HG03103 (cell line): ENCODE data around the gene DCBLD2.
"Not testable (repeated sequence)": the region's sequence is repeated elsewhere in the genome, so short reads cannot be mapped to it uniquely, and the experiment has no call there.

Experiments used
- ATAC-seq: cut with Tn5 transposase; IDR thresholded peaks from one replicate; pipeline ENCODE4 v1.9.1; 2021; ENCODE audit warnings: low read depth; ENCODE audit not compliant: unreplicated experiment

The DCBLD2 gene

GRCh38 chr3:98892263-98892662 lies 9.2 kb downstream of the DCBLD2 start:
- no peak for ATAC-seq

GRCh38 chr3:98890965-98891910 lies 10.3 kb downstream of the DCBLD2 start:
- no peak for ATAC-seq

GRCh38 chr3:98890181-98890835 lies 11.2 kb downstream of the DCBLD2 start:
- no peak for ATAC-seq

- ATAC-seq: no peak
Observed at GRCh38 chr3:98887684-98888083, 13.8 kb downstream of the DCBLD2 start.

GRCh38 chr3:98886525-98886924 lies 15.0 kb downstream of the DCBLD2 start:
- ATAC-seq: no peak

GRCh38 chr3:98885851-98886250 lies 15.6 kb downstream of the DCBLD2 start:
- no peak for ATAC-seq

GRCh38 chr3:98884675-98885371 lies 16.7 kb downstream of the DCBLD2 start:
- ATAC-seq: no peak

GRCh38 chr3:98882614-98883333 lies 18.7 kb downstream of the DCBLD2 start:
- not testable (repeated sequence) for ATAC-seq

- ATAC-seq: no peak
Observed at GRCh38 chr3:98877132-98877531, 24.4 kb downstream of the DCBLD2 start.

GRCh38 chr3:98875535-98875934 lies 26.0 kb downstream of the DCBLD2 start:
- no peak for ATAC-seq

GRCh38 chr3:98874602-98875249 lies 26.8 kb downstream of the DCBLD2 start:
- ATAC-seq: no peak

GRCh38 chr3:98869391-98869790 lies 32.1 kb downstream of the DCBLD2 start:
- ATAC-seq: no peak

- not testable (repeated sequence) for ATAC-seq
Observed at GRCh38 chr3:98857971-98858370, 43.5 kb downstream of the DCBLD2 start.

- ATAC-seq: not testable (repeated sequence)
Observed at GRCh38 chr3:98857258-98857657, 44.2 kb downstream of the DCBLD2 start.

- no peak for ATAC-seq
Observed at GRCh38 chr3:98856724-98857123, 44.8 kb downstream of the DCBLD2 start.

GRCh38 chr3:98855806-98856400 lies 45.6 kb downstream of the DCBLD2 start:
- no peak for ATAC-seq

- no peak for ATAC-seq
Observed at GRCh38 chr3:98848108-98848507, 53.4 kb downstream of the DCBLD2 start.

GRCh38 chr3:98846101-98846500 lies 55.4 kb downstream of the DCBLD2 start:
- no peak for ATAC-seq

GRCh38 chr3:98843266-98843959 lies 58.1 kb downstream of the DCBLD2 start:
- no peak for ATAC-seq
